ENCODE results near the gene RAB43.
"Not testable (repeated sequence)": the region's sequence is repeated elsewhere in the genome, so short reads cannot be mapped to it uniquely, and the experiment has no call there.

RAB43 gene

DNA sequence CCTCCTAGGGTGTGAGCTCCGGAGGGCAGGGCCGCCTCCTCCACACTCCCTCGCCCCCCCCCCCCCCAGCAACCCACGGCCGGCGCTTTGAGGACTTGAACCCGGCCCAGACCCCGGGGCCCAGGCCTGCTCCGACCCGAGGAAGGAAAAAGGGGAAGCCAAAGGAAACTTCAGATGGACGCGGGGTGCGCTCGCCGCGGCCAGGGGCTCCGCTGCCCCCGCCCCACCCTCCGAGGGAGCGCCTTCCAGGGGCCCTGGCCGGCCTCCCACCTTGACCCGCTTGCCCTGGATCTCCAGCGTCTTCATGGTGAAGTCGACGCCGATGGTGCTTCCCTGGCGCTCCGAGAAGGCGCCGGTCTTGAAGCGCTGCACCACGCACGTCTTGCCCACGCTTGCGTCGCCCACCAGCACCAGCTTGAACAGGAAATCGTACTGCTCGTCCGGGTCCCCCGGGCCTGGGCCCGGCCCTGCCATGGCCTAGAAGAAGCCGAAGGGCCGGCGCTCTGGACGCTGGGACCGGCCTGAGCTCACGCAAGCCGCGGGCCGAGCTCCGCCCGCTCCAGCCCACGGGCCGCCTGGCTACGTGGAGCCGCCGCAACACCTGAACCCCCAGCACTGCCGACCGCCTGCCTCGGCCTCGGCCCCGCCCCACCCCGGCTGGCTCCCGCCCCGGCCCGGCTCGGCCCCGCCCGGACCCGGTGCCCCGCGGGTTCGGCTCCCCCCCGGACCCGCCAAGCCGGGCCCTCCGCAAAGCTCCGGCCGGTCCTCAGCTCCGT, 400 bp downstream of the RAB43 start:
- DNase-seq = peak; percentile 81

DNA sequence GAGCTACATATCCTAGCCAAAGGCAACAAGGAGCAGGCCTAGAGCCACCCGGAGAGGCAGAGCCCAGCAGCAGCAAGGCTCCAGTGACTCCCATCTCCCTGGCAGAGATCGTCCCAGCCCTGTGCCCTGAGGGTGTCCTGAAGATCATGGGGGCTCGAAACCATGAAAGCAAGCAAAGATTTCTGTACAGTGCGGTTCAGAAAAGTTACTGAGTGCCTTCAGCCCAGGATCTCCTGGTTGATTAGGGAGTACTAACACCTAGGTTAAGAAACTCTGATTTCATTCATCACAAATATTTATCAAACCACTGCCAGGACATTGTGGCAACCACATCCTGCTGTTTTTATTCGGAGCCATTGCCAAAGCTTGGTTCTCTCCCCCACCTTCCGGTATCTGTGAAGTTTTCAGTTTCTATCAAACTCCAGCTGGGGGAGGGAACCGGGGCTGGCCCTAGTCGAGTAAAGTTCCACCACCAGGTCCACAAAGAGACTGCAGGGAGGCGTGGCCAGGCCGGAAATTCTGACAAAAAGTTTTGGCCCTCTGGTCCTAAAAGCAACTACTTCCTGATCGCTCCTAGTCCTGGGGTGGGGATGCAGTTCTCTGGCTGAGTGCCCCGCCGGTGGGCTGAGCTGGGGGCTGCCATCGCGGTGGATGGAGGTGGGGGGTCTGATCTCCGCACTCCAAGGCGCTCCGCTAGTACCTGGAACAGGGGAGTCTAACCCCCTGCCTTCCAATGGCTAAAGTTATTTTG, 1.2 kb downstream of the RAB43 start:
- peak; percentile 96 for DNase-seq

DNA sequence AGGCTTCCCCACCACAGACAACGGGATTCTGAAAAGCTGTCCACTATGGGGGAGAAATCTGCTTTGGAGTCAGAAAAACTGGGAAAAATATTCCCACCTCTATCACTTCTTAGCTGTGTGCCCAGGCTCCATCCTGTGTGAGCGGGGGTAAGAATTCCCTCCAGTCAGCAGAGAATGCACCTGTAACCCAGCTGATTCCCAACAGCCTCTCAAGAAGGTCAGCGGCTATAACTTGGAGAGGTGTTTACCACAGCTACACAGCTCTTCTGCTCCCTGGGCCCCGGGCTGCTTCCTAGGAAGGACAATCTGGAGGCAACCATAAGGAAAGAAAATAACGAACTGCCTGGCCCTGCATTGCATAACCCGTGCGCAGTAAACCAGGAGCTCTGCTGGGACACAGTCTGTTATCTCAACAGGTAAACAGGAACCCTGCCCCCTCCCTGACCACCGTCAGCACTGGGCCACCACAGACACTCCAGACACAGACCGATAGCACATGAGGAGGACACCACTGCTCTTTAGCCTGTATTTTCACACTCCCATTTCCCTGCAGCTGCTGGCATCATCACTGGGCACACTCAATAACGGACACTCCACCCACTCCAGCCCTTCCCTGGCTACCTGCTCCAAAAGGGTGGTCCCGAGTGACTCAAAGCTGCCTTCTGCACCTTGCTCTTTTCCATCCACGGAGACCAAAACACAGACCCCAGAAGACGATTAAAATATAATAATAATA, 2.1 kb downstream of the RAB43 start:
- DNase-seq = peak; percentile 73

DNA sequence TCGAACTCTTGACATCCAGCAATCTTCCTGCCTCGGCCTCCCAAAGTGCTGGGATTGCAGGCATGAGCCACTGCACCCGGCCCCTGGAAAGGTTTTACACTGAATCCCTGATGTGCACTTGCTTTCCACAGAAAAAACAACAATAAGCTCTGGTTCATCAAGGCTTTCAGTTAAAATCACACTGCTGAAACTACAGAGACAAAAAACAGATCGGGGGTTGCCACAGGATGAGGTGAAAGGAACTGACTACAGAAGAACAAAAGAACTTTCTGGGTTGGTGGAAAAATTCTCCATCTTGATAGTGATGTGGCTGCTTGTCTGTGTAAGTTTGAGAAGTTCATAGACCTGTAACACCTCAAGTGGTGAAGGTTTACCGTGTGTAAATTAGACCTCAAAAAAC, 2.9 kb downstream of the RAB43 start:
- peak; percentile 72 for DNase-seq

DNA sequence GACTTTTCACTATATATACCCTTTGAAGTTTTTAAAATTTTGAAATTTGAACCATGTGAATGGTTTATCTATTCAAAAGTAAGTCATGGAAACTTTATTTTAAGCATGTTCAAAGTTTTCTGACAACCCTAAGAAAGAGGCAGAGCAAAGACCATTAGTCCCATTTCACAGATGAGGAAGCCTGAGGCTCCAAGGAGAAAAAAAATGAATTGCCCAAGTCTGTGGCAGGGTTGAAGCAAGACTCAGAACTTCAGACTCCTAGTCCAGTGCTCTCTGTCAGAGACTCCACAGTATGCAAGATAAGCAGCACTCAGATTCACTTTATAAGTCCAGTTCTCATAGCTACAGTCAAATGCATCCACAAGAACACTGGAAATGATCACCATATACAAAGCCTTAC, 4.5 kb downstream of the RAB43 start:
- DNase-seq = no peak

DNA sequence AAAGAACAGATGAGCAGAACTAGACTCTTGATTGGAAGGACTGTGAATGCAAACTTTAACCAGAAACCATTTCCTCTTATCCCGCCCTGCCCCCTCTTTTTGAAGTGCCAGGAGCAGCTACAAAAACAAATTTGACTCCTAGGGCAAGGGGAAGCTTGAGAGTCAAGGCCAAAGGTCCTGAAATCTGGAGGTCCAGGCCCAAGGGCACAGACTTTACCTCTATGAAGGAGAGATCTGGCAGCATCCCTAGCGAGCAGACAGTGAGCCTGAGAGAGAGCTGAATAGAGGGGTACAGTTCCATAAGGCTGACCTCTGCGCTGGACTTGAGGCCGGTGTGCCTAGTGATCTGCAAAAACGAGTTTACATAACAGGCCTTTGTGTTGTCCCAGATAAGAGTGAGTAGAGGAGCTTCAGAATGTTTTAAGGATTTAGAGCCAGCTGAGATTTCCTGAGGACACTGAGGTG, 5.1 kb downstream of the RAB43 start:
- DNase-seq = no peak

DNA sequence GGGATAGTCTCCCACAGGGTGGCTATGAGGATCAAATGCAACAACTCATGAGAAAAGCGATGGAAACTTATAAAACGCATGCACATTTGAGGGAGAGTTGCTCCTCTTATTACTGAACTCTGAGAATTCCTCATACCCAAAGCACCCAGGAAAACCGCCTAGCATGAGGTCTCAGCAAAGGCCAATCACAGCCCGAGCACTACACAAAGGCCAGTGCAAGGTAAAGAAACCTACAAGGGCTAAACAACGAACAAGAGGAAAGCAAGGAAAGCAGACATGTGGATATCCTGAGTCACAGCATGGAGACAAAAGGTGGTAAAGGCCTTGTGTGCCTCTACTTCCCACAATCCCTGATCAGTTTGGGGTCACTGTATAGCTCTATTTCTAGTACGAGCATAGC, 7.1 kb downstream of the RAB43 start:
- no peak for DNase-seq

GRCh38 chr3:129112308-129113052, 9.1 kb downstream of the RAB43 start:
- no peak for DNase-seq

DNA sequence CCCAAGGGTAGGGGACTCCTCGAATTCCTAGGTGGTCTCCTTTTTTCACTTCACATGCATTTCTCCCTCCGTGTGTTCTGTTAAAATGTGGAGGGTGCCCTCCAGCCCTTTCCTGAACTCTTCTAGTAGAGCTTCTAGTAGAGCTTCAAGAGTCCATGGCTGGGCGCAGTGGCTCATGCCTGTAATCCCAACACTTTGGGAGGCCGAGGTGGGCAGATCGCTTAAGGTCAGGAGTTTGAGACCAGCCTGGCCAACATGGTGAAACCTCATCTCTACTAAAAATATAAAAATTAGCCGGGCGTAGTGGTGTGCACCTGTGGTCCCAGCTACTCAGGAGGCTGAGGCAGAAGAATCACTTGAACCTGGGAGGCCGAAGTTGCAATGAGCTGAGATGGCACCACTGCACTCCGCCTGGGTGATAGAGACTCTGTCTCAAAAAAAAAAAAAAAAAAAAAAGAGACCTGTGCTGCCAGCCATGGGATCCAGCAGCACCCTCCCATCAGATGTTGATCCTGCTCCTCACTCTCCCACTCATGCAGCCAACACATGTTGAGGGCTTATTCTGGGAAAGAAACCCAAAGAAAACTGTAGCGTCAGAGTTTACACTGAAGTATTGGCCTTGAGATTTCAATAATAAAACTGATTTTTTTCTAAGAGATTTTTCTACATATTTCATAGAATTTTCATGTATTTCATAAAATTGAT, 10.4 kb downstream of the RAB43 start:
- DNase-seq = not testable (repeated sequence)

DNA sequence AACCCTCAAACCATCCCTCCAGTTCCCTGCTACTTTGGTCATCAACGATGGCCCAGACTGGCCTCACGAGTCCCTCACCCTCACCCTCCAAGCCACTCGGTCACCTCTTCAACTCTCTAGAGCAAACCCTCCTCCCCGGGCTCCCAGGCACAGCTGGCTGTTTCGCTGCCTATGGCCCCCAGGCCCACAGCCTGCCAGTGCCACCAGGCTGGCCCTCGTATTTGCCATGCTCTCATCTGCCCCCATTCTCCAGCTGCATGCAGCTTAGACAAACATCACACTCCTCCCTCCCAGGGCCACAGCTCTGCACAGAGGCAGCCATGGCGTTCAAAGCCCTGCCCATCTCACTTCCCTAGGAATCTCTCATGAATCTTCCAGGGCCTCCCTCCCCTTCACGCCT, 13.8 kb downstream of the RAB43 start:
- DNase-seq = no peak

GRCh38 chr3:129106866-129107565, 14.6 kb downstream of the RAB43 start:
- DNase-seq = no peak

DNA sequence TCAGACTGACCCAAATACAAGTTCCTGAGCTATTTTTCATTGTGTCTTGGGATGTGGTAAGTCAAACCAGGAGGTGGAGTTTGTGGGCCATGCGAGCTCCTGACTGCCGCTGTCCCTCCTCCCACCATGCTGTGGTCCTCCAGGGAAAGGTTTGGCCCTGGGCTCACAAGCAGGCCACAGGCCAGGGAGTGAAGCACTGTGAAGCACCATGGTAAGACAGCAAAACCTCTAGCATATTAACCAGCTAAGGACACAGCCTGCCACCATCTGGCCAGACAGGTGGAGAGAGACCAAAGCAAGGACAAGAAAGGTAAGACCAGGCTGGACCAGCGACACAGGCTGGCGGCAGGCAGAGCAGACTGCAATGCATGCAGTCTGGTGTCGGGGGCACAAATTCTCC, 15.3 kb downstream of the RAB43 start:
- DNase-seq = no peak

GRCh38 chr3:129105862-129106261, 15.7 kb downstream of the RAB43 start:
- DNase-seq = no peak

- no peak for DNase-seq
These were observed 17.0 kb downstream of the RAB43 start for GRCh38 chr3:129104498-129105079.

DNA sequence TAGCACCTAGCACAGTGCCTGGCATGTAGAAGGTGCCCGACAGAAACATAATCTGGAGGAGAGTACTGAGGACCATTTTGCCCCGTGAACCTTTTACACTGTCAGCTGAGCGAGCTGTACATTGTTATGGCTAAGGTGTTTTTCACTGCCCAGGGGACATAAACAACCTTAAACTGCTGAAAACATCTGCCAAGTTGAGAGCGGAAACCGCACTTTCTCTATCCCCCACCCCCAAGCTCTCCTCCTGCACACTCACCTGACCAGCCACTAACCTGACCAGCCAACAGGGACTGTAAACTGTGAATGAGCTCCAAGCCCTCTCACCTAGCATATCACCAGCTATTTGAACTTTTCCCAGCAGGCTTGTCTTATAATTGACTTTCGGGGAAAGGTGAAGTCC, 17.6 kb downstream of the RAB43 start:
- DNase-seq = no peak

DNA sequence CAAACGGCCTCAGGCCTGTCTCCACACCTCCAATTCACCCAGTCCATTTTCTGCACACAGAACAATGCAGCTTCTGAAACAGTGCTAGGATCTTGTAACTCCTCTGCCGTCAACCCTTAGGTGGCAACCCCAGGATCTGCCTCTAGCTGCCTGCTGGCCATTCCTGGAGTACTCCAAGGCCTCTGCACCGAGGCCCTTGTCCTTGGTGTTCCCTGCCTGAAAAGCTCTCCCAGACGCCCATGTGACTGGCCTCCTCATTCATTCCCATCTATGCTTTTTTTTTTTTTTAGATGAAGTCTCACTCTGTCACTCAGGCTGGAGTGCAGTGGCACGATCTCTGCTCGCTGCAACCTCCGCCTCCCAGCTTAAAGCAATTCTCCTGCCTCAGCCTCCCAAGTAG, 18.3 kb downstream of the RAB43 start:
- DNase-seq = no peak

- no peak for DNase-seq
These were observed 20.1 kb downstream of the RAB43 start for GRCh38 chr3:129101370-129102138.

GRCh38 chr3:129100274-129100673, 21.3 kb downstream of the RAB43 start:
- DNase-seq = no peak

GRCh38 chr3:129095285-129095684, 26.3 kb downstream of the RAB43 start:
- no peak for DNase-seq

DNA sequence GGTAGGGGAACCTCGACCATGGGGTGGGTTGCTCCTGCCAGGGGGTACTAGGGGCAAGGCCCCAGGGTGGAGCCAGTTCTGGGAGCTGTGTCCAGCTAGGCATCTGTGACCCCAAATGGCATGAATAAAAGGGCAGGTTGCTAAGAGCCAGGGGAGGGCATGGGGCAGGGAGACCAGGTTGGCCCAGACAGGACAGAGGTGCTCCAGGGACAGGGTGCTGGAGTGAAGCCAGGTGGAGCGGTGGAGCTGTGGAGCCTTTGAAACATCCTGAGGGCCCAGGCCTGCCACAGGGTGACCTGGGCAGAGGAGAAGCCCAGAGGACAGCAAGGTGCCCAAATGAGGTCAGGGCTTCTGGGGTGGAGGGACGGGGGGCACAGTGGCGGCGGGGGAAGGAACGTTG, 33.3 kb downstream of the RAB43 start:
- DNase-seq = not testable (repeated sequence)

Data from activated effector memory CD4-positive, alpha-beta T cell treated with anti-CD3 and anti-CD28 coated beads, Interleukin-2, amount 50 U/mL, for 16 hours (primary cell).